ENCODE data around the gene LARGE1. TPM values are rescaled to one million over a fixed set of nuclear protein-coding genes. Genes with fewer than 3 reads are reported as not detected.

LARGE1 gene
- total and polyA plus RNA-seq, 2 of the 13 experiments (the other 11 are each of a cell fraction or from before 2014, with no cell fraction given) = 8.4 to 11.0 TPM

DNA sequence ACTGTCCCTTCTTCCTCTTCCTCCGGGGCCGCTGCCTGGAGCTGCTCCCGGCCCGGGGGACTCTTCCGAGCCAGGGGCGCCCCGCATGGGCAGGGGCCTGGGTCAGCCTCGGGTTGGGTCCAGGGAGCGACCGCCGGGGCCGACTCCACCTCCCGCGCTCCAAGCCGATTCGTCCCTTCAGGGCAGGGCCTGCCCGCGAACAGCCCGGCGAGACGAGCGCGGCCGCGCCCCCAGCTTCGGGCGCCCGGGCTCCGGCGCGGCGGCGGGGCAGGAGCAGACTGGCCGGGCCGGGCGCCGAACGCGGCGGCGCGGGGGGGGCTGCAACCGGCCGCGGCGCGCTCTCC, at the start of gene LARGE1 (continued):
- TF ChIP-seq, protein P1, sequence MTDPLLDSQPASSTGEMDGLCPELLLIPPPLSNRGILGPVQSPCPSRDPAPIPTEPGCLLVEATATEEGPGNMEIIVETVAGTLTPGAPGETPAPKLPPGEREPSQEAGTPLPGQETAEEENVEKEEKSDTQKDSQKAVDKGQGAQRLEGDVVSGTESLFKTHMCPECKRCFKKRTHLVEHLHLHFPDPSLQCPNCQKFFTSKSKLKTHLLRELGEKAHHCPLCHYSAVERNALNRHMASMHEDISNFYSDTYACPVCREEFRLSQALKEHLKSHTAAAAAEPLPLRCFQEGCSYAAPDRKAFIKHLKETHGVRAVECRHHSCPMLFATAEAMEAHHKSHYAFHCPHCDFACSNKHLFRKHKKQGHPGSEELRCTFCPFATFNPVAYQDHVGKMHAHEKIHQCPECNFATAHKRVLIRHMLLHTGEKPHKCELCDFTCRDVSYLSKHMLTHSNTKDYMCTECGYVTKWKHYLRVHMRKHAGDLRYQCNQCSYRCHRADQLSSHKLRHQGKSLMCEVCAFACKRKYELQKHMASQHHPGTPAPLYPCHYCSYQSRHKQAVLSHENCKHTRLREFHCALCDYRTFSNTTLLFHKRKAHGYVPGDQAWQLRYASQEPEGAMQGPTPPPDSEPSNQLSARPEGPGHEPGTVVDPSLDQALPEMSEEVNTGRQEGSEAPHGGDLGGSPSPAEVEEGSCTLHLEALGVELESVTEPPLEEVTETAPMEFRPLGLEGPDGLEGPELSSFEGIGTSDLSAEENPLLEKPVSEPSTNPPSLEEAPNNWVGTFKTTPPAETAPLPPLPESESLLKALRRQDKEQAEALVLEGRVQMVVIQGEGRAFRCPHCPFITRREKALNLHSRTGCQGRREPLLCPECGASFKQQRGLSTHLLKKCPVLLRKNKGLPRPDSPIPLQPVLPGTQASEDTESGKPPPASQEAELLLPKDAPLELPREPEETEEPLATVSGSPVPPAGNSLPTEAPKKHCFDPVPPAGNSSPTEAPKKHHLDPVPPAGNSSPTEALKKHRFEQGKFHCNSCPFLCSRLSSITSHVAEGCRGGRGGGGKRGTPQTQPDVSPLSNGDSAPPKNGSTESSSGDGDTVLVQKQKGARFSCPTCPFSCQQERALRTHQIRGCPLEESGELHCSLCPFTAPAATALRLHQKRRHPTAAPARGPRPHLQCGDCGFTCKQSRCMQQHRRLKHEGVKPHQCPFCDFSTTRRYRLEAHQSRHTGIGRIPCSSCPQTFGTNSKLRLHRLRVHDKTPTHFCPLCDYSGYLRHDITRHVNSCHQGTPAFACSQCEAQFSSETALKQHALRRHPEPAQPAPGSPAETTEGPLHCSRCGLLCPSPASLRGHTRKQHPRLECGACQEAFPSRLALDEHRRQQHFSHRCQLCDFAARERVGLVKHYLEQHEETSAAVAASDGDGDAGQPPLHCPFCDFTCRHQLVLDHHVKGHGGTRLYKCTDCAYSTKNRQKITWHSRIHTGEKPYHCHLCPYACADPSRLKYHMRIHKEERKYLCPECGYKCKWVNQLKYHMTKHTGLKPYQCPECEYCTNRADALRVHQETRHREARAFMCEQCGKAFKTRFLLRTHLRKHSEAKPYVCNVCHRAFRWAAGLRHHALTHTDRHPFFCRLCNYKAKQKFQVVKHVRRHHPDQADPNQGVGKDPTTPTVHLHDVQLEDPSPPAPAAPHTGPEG (CRISPR knock-in tag; IDR thresholded peaks at IDR 0.05) = 0 out of 2 replicates have a peak, but pooled peaks have one; percentile 8
- TF ChIP-seq, protein P2, sequence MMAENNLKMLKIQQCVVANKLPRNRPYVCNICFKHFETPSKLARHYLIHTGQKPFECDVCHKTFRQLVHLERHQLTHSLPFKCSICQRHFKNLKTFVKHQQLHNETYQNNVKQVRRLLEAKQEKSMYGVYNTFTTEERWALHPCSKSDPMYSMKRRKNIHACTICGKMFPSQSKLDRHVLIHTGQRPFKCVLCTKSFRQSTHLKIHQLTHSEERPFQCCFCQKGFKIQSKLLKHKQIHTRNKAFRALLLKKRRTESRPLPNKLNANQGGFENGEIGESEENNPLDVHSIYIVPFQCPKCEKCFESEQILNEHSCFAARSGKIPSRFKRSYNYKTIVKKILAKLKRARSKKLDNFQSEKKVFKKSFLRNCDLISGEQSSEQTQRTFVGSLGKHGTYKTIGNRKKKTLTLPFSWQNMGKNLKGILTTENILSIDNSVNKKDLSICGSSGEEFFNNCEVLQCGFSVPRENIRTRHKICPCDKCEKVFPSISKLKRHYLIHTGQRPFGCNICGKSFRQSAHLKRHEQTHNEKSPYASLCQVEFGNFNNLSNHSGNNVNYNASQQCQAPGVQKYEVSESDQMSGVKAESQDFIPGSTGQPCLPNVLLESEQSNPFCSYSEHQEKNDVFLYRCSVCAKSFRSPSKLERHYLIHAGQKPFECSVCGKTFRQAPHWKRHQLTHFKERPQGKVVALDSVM (CRISPR knock-in tag; IDR thresholded peaks at IDR 0.05) = no peak
- TF ChIP-seq MXI1 (IDR thresholded peaks at IDR 0.05; ENCODE audit: borderline replicate concordance, low read depth, low read length) (0 out of 3 replicates have a peak, but pooled peaks have one; percentile 14), FOXA3 (CRISPR knock-in tag; IDR thresholded peaks at IDR 0.05) (no peak), NCOA1 (CRISPR knock-in tag; IDR thresholded peaks at IDR 0.05) (no peak), RBFOX2 (IDR thresholded peaks at IDR 0.05; ENCODE audit: low read depth, low read length) (peak; percentile 25; the same call in 1 of the 2 replicates)
